Measurements from ENCODE around the gene MYO3B.

DNA sequence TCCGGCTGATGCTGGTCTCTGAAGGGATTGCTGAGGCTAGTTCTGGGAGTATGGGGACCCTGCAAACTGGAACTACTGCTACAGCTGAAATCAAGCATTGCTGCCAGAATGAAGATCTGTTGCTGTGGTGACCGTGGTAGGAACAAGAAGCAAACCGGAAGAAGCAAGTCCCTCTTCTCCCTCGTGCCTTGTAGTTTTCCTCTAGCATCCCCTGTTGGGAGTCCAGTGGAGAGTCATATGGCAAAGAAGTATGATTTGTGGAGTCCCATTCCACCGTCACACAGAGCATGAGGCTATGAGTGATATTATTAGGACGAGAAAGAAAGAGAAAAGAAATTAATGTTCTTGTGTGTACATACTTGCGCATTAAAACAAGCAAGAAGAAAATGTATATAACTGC is 398.3 kb downstream of the MYO3B start:
- no peak for TF ChIP-seq EZH2 (IDR thresholded peaks at IDR 0.05)
- no peak for TF ChIP-seq POLR2AphosphoS5 (IDR thresholded peaks at IDR 0.05; ENCODE audit: borderline replicate concordance, low read depth, low read length)
- no peak for TF ChIP-seq FOXP2 (optimal IDR thresholded peaks at IDR 0.05; ENCODE audit: control extremely low read depth, extremely low read length, insufficient read depth)
